Skeletal muscle tissue (tissue), 4 donors: ENCODE measurements around the gene ZNF76. TPM values are rescaled to one million over a fixed set of nuclear protein-coding genes. Genes with fewer than 3 reads are reported as not detected.

ENCODE experiments used
- H3K27ac ChIP-seq: one replicate; pipeline ENCODE4 v1.7.0; 2013; ENCODE audit warnings: mild to moderate bottlenecking, low read depth, low read length, inconsistent platforms
- H3K27me3 ChIP-seq, 3 donors: one replicate each; pipeline ENCODE4 v1.7.0; 2013; ENCODE audit warnings: low read length in 3 of 3; ENCODE audit not compliant: control insufficient read depth in 3 of 3, insufficient read depth in 3 of 3
- H3K36me3 ChIP-seq, 3 donors: one replicate each; pipeline ENCODE4 v1.7.0; 2013; ENCODE audit warnings: low read length in 3 of 3; ENCODE audit not compliant: control insufficient read depth in 3 of 3, insufficient read depth in 3 of 3
- H3K4me1 ChIP-seq, 3 donors: one replicate each; pipeline ENCODE4 v1.7.0; 2013; ENCODE audit warnings: low read length in 3 of 3, mild to moderate bottlenecking in 3 of 3; ENCODE audit not compliant: control insufficient read depth in 3 of 3, insufficient read depth in 3 of 3
- H3K4me3 ChIP-seq, 3 donors: one replicate each; pipeline ENCODE4 v1.7.0; 2013; ENCODE audit warnings: low read length in 3 of 3
- H3K9ac ChIP-seq, 3 donors: one replicate each; pipeline ENCODE4 v1.7.0; 2013; ENCODE audit warnings: low read length in 3 of 3, mild to moderate bottlenecking in 3 of 3, moderate library complexity in 2 of 3, low read depth in 1 of 3
- H3K9me3 ChIP-seq, 3 donors: one replicate each; pipeline ENCODE4 v1.7.0; 2013; ENCODE audit warnings: low read length in 3 of 3; ENCODE audit not compliant: control insufficient read depth in 3 of 3
- total RNA-seq: library from RNA; depleted of rRNA; stranded (reverse); fragments of >200 nt; gene quantifications from one replicate; pipeline ENCODE4 v1.2.3, GENCODE V29; 2014
- donor health status: Osteomylitis.

Gene ZNF76
- total RNA-seq, 1 donor from 2014 or later: 16.7 TPM

- peaks cover 44 to 48% (median 46%) of the 10 kb centered on the region in 3 donors for H3K36me3 ChIP-seq
- no peaks in the 10 kb centered on the region for H3K9me3 ChIP-seq
- H3K4me1 ChIP-seq: peaks cover 24 to 30% (median 24%) of the 10 kb centered on the region in 3 donors
- no peaks in the 10 kb centered on the region for H3K27me3 ChIP-seq
- no peak overlapping the region for H3K27ac ChIP-seq
- H3K9ac ChIP-seq: peak overlapping the region in 2 of 3 donors; percentile 5 to 40
- H3K4me3 ChIP-seq: no peak overlapping the region
These were observed 36.2 kb downstream of the ZNF76 start for GRCh38 chr6:35295521-35296315.

GRCh38 chr6:35296931-35297600, 37.5 kb downstream of the ZNF76 start:
- Histone ChIP-seq H3K4me3 (peak overlapping the region in 2 of 3 donors; percentile 23 to 35), H3K9ac (peak overlapping the region in 2 of 3 donors; percentile 34 to 65), H3K27me3 (no peaks in the 10 kb centered on the region), H3K36me3 (peaks cover 31 to 35% (median 33%) of the 10 kb centered on the region in 3 donors), H3K27ac (no peak overlapping the region), H3K4me1 (peaks cover 24 to 30% (median 24%) of the 10 kb centered on the region in 3 donors), H3K9me3 (no peaks in the 10 kb centered on the region)

- Histone ChIP-seq H3K4me3 (peak within 1 kb of the TSS; percentile 35 to 57 (median 48)), H3K27me3 (no peaks in the 10 kb centered on the region), H3K9me3 (no peaks in the 10 kb centered on the region), H3K4me1 (peaks cover 24 to 34% (median 26%) of the 10 kb centered on the region in 3 donors), H3K9ac (peak within 1 kb of the TSS; percentile 34 to 65 (median 52)), H3K27ac (no peak within 1 kb of the TSS), H3K36me3 (peaks cover 23 to 27% (median 26%) of the 10 kb centered on the region in 3 donors)
These were observed 38.3 kb downstream of the ZNF76 start, which contains the start of gene DEF6 for GRCh38 chr6:35297601-35298481. DEF6 (plus strand) TSS chr6:35297818; CDS start chr6:35297857, 39 bp downstream.

- H3K4me3 ChIP-seq: no peak overlapping the region
These were observed 39.1 kb downstream of the ZNF76 start for GRCh38 chr6:35298625-35299140.

GRCh38 chr6:35299674-35300073, 40.1 kb downstream of the ZNF76 start:
- Histone ChIP-seq H3K4me3 (no peak overlapping the region), H3K4me1 (peaks cover 27 to 40% (median 32%) of the 10 kb centered on the region in 3 donors), H3K27ac (no peak overlapping the region)

More at GRCh38 chr6:35298625-35299140, 39.1 kb downstream of the ZNF76 start:
- peaks cover 27 to 40% (median 32%) of the 10 kb centered on the region in 3 donors for H3K4me1 ChIP-seq
- H3K36me3 ChIP-seq: peaks cover 17 to 22% (median 19%) of the 10 kb centered on the region in 3 donors
- no peak overlapping the region for H3K27ac ChIP-seq
- no peaks in the 10 kb centered on the region for H3K27me3 ChIP-seq
- H3K9me3 ChIP-seq: no peaks in the 10 kb centered on the region
- no peak overlapping the region for H3K9ac ChIP-seq

GRCh38 chr6:35300848-35301247, 41.3 kb downstream of the ZNF76 start:
- Histone ChIP-seq H3K9ac (no peak overlapping the region), H3K27me3 (no peaks in the 10 kb centered on the region), H3K36me3 (peaks cover 0 to 5% (median 4%) of the 10 kb centered on the region in 3 donors), H3K4me1 (peaks cover 26 to 32% (median 27%) of the 10 kb centered on the region in 3 donors), H3K9me3 (no peaks in the 10 kb centered on the region), H3K4me3 (no peak overlapping the region), H3K27ac (no peak overlapping the region)

More at GRCh38 chr6:35299674-35300073, 40.1 kb downstream of the ZNF76 start:
- Histone ChIP-seq H3K27me3 (no peaks in the 10 kb centered on the region), H3K9me3 (no peaks in the 10 kb centered on the region), H3K36me3 (peaks cover 9 to 16% (median 14%) of the 10 kb centered on the region in 3 donors), H3K9ac (no peak overlapping the region)

- Histone ChIP-seq H3K36me3 (peaks cover 0 to 2% (median 0%) of the 10 kb centered on the region in 3 donors), H3K4me1 (peaks cover 7 to 14% (median 13%) of the 10 kb centered on the region in 3 donors), H3K27me3 (no peaks in the 10 kb centered on the region), H3K9ac (peak overlapping the region in 1 of 3 donors; percentile 40), H3K4me3 (no peak overlapping the region), H3K27ac (no peak overlapping the region), H3K9me3 (no peaks in the 10 kb centered on the region)
These were observed 43.2 kb downstream of the ZNF76 start for GRCh38 chr6:35302604-35303241.

- Histone ChIP-seq H3K4me1 (peaks cover 3 to 10% (median 10%) of the 10 kb centered on the region in 3 donors), H3K4me3 (no peak overlapping the region), H3K27ac (no peak overlapping the region), H3K27me3 (no peaks in the 10 kb centered on the region), H3K9ac (no peak overlapping the region), H3K36me3 (no peaks in the 10 kb centered on the region), H3K9me3 (no peaks in the 10 kb centered on the region)
These were observed 44.8 kb downstream of the ZNF76 start for GRCh38 chr6:35304299-35304698.

- Histone ChIP-seq H3K27ac (no peak overlapping the region), H3K9ac (no peak overlapping the region), H3K4me3 (no peak overlapping the region), H3K27me3 (no peaks in the 10 kb centered on the region), H3K4me1 (peaks cover 3 to 10% (median 10%) of the 10 kb centered on the region in 3 donors), H3K9me3 (no peaks in the 10 kb centered on the region), H3K36me3 (no peaks in the 10 kb centered on the region)
These were observed 45.6 kb downstream of the ZNF76 start for GRCh38 chr6:35305117-35305516.
